ENCODE data around the gene SLC10A1. TPM values are rescaled to one million over a fixed set of nuclear protein-coding genes. Genes with fewer than 3 reads are reported as not detected.

Gene SLC10A1
- total RNA-seq, 1 experiment from 2014 or later: not detected

DNA sequence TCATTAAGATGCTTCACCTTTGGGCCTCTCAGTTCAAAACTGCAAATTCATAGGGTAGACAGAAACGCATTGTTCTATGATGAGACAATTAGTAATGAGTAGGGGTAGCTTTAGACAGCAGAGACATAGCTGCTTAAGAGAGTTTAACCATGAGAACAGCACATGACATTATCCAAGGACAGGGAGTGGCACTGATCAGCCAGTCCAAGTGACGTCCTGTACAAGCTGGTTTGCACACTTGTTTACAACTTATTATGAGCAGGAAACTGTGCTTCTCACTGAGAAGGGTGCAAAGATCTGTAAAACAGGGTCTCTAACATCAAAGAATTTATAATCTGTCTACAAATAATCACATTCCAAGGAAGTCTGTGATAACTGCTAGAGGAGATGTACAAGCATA lies 41.3 kb downstream of the SLC10A1 start:
- ChIA-PET POLR2A (ENCODE audit: unreplicated experiment) (interaction anchor here (0.5 kb wide), 1 partner anchor 9 kb away, joined by 17 read pairs; no protein-coding TSS in a partner anchor), CTCF (interaction anchor here (0.5 kb wide), 1 partner anchor 144 kb away, joined by 8 read pairs; the partner anchor contains the start of gene SUSD6)
- Histone ChIP-seq H4K20me1 (ENCODE audit: low read length) (no peaks in the 10 kb centered on the region), H3K9me2 (replicated peaks; ENCODE audit: low read length) (no peaks in the 10 kb centered on the region; the same call in 1 of the 2 replicates), H3K4me2 (ENCODE audit: low read length) (no peak overlapping the region), H3K4me3 (ENCODE audit: low read length) (no peak overlapping the region), H3K4me1 (ENCODE audit: insufficient read depth, low read length) (no peaks in the 10 kb centered on the region), H3K36me3 (ENCODE audit: low read depth, low read length) (no peaks in the 10 kb centered on the region), H3K27me3 (ENCODE audit: low read length) (no peaks in the 10 kb centered on the region), H2AFZ (ENCODE audit: low read length) (0 out of 2 replicates have a peak overlapping the region, but pooled peaks have one; percentile 36), H3K79me2 (ENCODE audit: low read length) (no peaks in the 10 kb centered on the region), H3K9me3 (ENCODE audit: low read length) (no peaks in the 10 kb centered on the region), H3K27ac (ENCODE audit: low read length) (no peak overlapping the region), H3F3A (ENCODE audit: low read length, unreplicated experiment) (no peaks in the 10 kb centered on the region), H3K9ac (ENCODE audit: low read length) (no peak overlapping the region)
- ATAC-seq (no peak), DNase-seq (no peak)
- intact Hi-C loops (cut with micrococcal nuclease): no loop called here
- no TSS peak for BruUV-seq (replicated peaks)
- no peak for TF ChIP-seq EZH2phosphoT487 (IDR thresholded peaks at IDR 0.05; ENCODE audit: borderline replicate concordance, low read length)
- TF ChIP-seq EZH2 (IDR thresholded peaks at IDR 0.05; ENCODE audit: low read length, unreplicated experiment): no peak
- TF ChIP-seq, protein P1, sequence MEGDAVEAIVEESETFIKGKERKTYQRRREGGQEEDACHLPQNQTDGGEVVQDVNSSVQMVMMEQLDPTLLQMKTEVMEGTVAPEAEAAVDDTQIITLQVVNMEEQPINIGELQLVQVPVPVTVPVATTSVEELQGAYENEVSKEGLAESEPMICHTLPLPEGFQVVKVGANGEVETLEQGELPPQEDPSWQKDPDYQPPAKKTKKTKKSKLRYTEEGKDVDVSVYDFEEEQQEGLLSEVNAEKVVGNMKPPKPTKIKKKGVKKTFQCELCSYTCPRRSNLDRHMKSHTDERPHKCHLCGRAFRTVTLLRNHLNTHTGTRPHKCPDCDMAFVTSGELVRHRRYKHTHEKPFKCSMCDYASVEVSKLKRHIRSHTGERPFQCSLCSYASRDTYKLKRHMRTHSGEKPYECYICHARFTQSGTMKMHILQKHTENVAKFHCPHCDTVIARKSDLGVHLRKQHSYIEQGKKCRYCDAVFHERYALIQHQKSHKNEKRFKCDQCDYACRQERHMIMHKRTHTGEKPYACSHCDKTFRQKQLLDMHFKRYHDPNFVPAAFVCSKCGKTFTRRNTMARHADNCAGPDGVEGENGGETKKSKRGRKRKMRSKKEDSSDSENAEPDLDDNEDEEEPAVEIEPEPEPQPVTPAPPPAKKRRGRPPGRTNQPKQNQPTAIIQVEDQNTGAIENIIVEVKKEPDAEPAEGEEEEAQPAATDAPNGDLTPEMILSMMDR (conservative IDR thresholded peaks at IDR 0.05; ENCODE audit: low read depth, low read length): no peak

DNA sequence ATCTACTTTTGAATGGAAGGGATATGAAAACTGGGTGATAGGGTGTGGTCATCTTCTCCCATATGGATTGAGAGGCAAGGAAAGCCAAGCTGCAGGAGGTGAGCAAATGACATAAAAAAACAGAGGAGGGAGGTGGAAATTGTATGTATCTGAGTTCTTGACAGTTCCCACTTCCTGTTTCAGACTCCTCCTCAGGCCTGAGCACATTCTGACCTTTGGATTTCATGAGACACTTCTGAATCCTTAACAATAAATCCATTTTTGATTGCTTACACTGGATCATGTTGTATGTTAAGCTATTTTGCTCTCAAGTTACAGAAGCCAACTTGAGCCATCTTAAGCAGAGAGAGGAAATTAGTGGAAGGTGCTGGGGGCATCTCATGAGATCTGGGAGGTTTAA lies 41.7 kb downstream of the SLC10A1 start:
- TF ChIP-seq EZH2 (IDR thresholded peaks at IDR 0.05; ENCODE audit: low read length, unreplicated experiment): no peak
- no peak for TF ChIP-seq EZH2phosphoT487 (IDR thresholded peaks at IDR 0.05; ENCODE audit: borderline replicate concordance, low read length)
- TF ChIP-seq, protein P1 (conservative IDR thresholded peaks at IDR 0.05; ENCODE audit: low read depth, low read length): no peak
- Histone ChIP-seq H3K36me3 (ENCODE audit: low read depth, low read length) (no peaks in the 10 kb centered on the region), H3K9me3 (ENCODE audit: low read length) (no peaks in the 10 kb centered on the region), H3K4me3 (ENCODE audit: low read length) (no peak overlapping the region), H3K9me2 (replicated peaks; ENCODE audit: low read length) (no peaks in the 10 kb centered on the region; the same call in 1 of the 2 replicates), H3K4me1 (ENCODE audit: insufficient read depth, low read length) (no peaks in the 10 kb centered on the region), H3K27ac (ENCODE audit: low read length) (no peak overlapping the region), H3F3A (ENCODE audit: low read length, unreplicated experiment) (no peaks in the 10 kb centered on the region), H3K79me2 (ENCODE audit: low read length) (no peaks in the 10 kb centered on the region), H3K4me2 (ENCODE audit: low read length) (no peak overlapping the region), H2AFZ (ENCODE audit: low read length) (0 out of 2 replicates have a peak overlapping the region, but pooled peaks have one; percentile 36), H3K9ac (ENCODE audit: low read length) (no peak overlapping the region), H3K27me3 (ENCODE audit: low read length) (no peaks in the 10 kb centered on the region), H4K20me1 (ENCODE audit: low read length) (no peaks in the 10 kb centered on the region)
- BruUV-seq (replicated peaks): no TSS peak
- ChIA-PET CTCF (no interaction called here), POLR2A (ENCODE audit: unreplicated experiment) (interaction anchor here (0.5 to 0.6 kb wide), 2 partner anchors 8 to 48 kb away, joined by 5 to 17 read pairs; no protein-coding TSS in a partner anchor)
- no peak for ATAC-seq
- intact Hi-C loops (cut with micrococcal nuclease): no loop called here
- no peak for DNase-seq

DNA sequence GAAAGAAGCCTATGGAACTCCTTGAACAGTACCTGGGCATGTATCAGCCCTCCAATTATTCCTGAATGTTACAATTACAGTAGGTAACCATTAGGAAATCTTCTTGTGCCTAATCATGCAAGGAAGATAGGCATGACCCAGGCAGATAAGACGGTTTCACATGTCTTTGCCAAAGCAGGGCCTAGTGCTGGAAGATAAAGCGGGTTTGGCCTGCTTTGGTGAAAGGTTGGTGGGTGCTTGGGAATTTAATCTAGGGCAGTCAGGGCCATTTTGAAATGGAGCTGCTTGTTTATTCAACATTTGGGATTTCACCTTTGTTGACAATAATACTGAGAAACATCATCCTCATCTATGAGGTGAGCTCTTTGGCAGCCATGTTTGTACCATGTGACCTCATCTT lies 42.6 kb downstream of the SLC10A1 start:
- H3K9me3 ChIP-seq (ENCODE audit: low read length): no peaks in the 10 kb centered on the region
- no peak for ATAC-seq
- BruUV-seq (replicated peaks): no TSS peak
- DNase-seq: no peak
- ChIA-PET POLR2A (ENCODE audit: unreplicated experiment) (interaction anchor here (0.6 kb wide), 1 partner anchor 49 kb away, joined by 5 read pairs; no protein-coding TSS in a partner anchor), CTCF (no interaction called here)
- no peaks in the 10 kb centered on the region; the same call in 1 of the 2 replicates for H3K9me2 ChIP-seq (replicated peaks; ENCODE audit: low read length)
- H3F3A ChIP-seq (ENCODE audit: low read length, unreplicated experiment): no peaks in the 10 kb centered on the region
- no peak overlapping the region for H2AFZ ChIP-seq (ENCODE audit: low read length)
- no peak for TF ChIP-seq EZH2phosphoT487 (IDR thresholded peaks at IDR 0.05; ENCODE audit: borderline replicate concordance, low read length)
- no peak for TF ChIP-seq EZH2 (IDR thresholded peaks at IDR 0.05; ENCODE audit: low read length, unreplicated experiment)
- TF ChIP-seq, protein P1 (conservative IDR thresholded peaks at IDR 0.05; ENCODE audit: low read depth, low read length): no peak
- intact Hi-C loops (cut with micrococcal nuclease): no loop called here
- H3K4me3 ChIP-seq (ENCODE audit: low read length): no peak overlapping the region
- H3K9ac ChIP-seq (ENCODE audit: low read length): no peak overlapping the region
- H3K36me3 ChIP-seq (ENCODE audit: low read depth, low read length): no peaks in the 10 kb centered on the region
- H3K79me2 ChIP-seq (ENCODE audit: low read length): no peaks in the 10 kb centered on the region
- H3K4me2 ChIP-seq (ENCODE audit: low read length): no peak overlapping the region
- H3K27ac ChIP-seq (ENCODE audit: low read length): no peak overlapping the region
- H3K4me1 ChIP-seq (ENCODE audit: insufficient read depth, low read length): no peaks in the 10 kb centered on the region
- H4K20me1 ChIP-seq (ENCODE audit: low read length): no peaks in the 10 kb centered on the region
- no peaks in the 10 kb centered on the region for H3K27me3 ChIP-seq (ENCODE audit: low read length)
